Kidney epithelial cell (primary cell): Measurements from ENCODE around the gene PAM. TPM values are rescaled to one million over a fixed set of nuclear protein-coding genes. Genes with fewer than 3 reads are reported as not detected.

ENCODE experiments used
- DNase-seq: peaks from one replicate; pipeline ENCODE4 v3.0.0-alpha.2; 2010; ENCODE audit warnings: low read depth
- H3K27me3 ChIP-seq: 2 replicates; pipeline ENCODE4 v1.6.0; 2011; ENCODE audit warnings: low read length; ENCODE audit not compliant: control insufficient read depth, insufficient read depth
- H3K36me3 ChIP-seq: 2 replicates; pipeline ENCODE4 v1.5.1; 2011; ENCODE audit warnings: low read length; ENCODE audit not compliant: control insufficient read depth, insufficient read depth
- H3K4me3 ChIP-seq: 2 replicates; pipeline ENCODE4 v1.5.1; 2011; ENCODE audit warnings: low read depth, mild to moderate bottlenecking, control low read depth, low read length
- CTCF ChIP-seq: IDR thresholded peaks from 2 replicates; pipeline ENCODE4 v1.5.1; 2011; ENCODE audit warnings: mild to moderate bottlenecking, moderate library complexity, low read length, control low read depth, inconsistent platforms; ENCODE audit not compliant: insufficient read depth, poor library complexity, severe bottlenecking
- total RNA-seq: library from RNA; depleted of rRNA; stranded (reverse); fragments of >200 nt; gene quantifications from 2 replicates; pipeline ENCODE4 v1.2.3, GENCODE V29; 2015

Gene PAM
- total RNA-seq, 1 donor from 2014 or later = 95.9 TPM

GRCh38 chr5:102733534-102733933 is 21.6 kb upstream of the PAM start:
- Histone ChIP-seq H3K36me3 (no peaks in the 10 kb centered on the region), H3K27me3 (no peaks in the 10 kb centered on the region), H3K4me3 (no peak overlapping the region)
- DNase-seq = no peak
- no peak for TF ChIP-seq CTCF

- no peak overlapping the region for H3K4me3 ChIP-seq
- DNase-seq = no peak
- no peaks in the 10 kb centered on the region for H3K27me3 ChIP-seq
- TF ChIP-seq CTCF = no peak
- no peaks in the 10 kb centered on the region for H3K36me3 ChIP-seq
Measured at GRCh38 chr5:102737161-102737560, 17.9 kb upstream of the PAM start.

- Histone ChIP-seq H3K27me3 (no peaks in the 10 kb centered on the region), H3K4me3 (no peak overlapping the region), H3K36me3 (no peaks in the 10 kb centered on the region)
- no peak for TF ChIP-seq CTCF
- no peak for DNase-seq
Measured at GRCh38 chr5:102737805-102738469, 17.2 kb upstream of the PAM start.

DNA sequence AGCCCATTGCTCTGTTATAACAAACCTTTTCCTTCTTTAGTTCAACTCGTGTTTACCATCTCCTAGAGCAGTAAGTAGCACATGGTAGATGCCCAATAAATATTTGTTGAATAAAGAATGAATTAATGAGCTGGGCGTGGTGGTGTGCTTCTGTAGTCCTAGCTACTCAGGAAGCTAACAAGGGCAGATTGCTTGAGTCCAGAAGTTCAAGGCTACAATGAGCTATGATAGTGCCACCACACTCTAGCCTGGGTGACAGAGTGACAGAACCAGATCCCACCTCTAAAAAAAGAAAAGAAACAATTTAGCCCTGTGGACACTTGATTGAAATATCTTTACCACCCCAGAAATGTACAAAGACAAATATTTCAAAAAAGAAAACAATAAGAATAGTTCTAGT is 14.6 kb upstream of the PAM start:
- DNase-seq = no peak
- Histone ChIP-seq H3K27me3 (no peaks in the 10 kb centered on the region), H3K4me3 (no peak overlapping the region), H3K36me3 (no peaks in the 10 kb centered on the region)
- no peak for TF ChIP-seq CTCF

DNA sequence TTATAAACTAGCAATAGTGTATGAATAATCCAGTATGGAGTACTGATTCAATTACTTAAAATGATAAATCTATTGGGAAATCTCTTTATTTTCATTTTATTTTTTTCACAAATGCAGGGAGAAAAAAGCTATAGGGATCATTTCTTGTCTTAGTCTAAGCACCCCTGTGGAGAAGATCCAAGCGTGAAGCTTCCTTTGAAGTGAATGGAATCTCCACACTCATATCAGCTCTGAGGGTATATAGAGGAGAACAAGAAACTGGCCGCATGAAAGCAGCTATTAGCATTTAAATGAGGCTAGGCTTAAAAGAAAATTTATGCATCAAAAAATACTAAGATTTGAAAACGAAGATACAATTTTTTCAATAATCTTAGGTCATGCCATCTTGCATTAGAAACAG is 12.9 kb upstream of the PAM start:
- no peaks in the 10 kb centered on the region for H3K36me3 ChIP-seq
- no peak for TF ChIP-seq CTCF
- no peak overlapping the region for H3K4me3 ChIP-seq
- H3K27me3 ChIP-seq = no peaks in the 10 kb centered on the region
- DNase-seq = no peak

DNA sequence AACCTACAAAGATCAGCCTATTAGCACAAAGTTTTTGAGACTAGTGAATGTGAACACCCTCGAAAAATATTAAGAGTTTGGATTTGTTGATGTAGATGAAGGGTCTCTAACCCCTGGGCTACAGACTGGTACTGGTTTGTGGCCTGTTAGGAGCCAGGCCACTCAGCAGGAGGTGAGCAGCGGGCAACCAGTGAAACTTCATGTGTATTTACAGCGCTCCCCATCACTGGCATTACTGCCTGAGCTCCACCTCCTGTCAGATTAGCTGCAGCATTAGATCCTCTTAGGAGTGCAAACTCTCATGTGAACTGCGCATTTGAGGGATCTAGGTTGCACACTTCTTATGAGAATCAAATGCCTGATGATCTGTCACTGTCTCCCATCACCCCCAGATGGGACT is 11.2 kb upstream of the PAM start:
- Histone ChIP-seq H3K36me3 (no peaks in the 10 kb centered on the region), H3K27me3 (no peaks in the 10 kb centered on the region), H3K4me3 (no peak overlapping the region)
- no peak for TF ChIP-seq CTCF
- DNase-seq = no peak
